HL-60 (cell line): Measurements from ENCODE around the gene COL4A2.
"Not testable (repeated sequence)": the region's sequence is repeated elsewhere in the genome, so short reads cannot be mapped to it uniquely, and the experiment has no call there.

Source experiments
- DNase-seq, 2 experiments: peaks; one replicate each; pipeline ENCODE4 v3.0.0-alpha.2; 2010 to 2020; ENCODE audit warnings: low read depth in 1 of 2, low spot score in 1 of 2
- H3K27ac ChIP-seq: fragments of 250-450 bp; sonication (Bioruptor Pico); replicated peaks from 2 replicates; pipeline ENCODE4 v1.5.1; 2020; ENCODE audit warnings: mild to moderate bottlenecking, moderate library complexity
- H3K27me3 ChIP-seq: fragments of 250-450 bp; sonication (Bioruptor Pico); 2 replicates; pipeline ENCODE4 v1.5.1; 2021; ENCODE audit warnings: mild to moderate bottlenecking, moderate library complexity; ENCODE audit not compliant: insufficient read depth, poor library complexity, severe bottlenecking
- H3K4me3 ChIP-seq: replicated peaks from 2 replicates; pipeline ENCODE4 v1.5.1; 2011; ENCODE audit warnings: mild to moderate bottlenecking, control low read depth, low read length; ENCODE audit not compliant: insufficient read depth
- CTCF ChIP-seq: IDR thresholded peaks from one replicate; pipeline ENCODE4 v1.5.1; 2011; ENCODE audit warnings: low read length, control low read depth, inconsistent platforms; ENCODE audit not compliant: insufficient read depth
- GABPA ChIP-seq: IDR thresholded peaks from 2 replicates; pipeline ENCODE4 v1.6.1; 2012; ENCODE audit warnings: low read depth
- POLR2AphosphoS5 ChIP-seq: IDR thresholded peaks from 2 replicates; pipeline ENCODE4 v1.6.1; 2012; ENCODE audit warnings: low read depth
- REST ChIP-seq: IDR thresholded peaks from 2 replicates; pipeline ENCODE4 v1.6.1; 2012; ENCODE audit warnings: low read depth; ENCODE audit not compliant: insufficient replicate concordance
- SPI1 ChIP-seq: IDR thresholded peaks from 2 replicates; pipeline ENCODE4 v1.6.1; 2012; ENCODE audit warnings: low read depth, mild to moderate bottlenecking, borderline replicate concordance

The COL4A2 gene

GRCh38 chr13:110313733-110314132, 6.6 kb downstream of the COL4A2 start:
- not testable (repeated sequence) for H3K27ac ChIP-seq

GRCh38 chr13:110314516-110315245, 7.6 kb downstream of the COL4A2 start:
- H3K4me3 ChIP-seq: no peak overlapping the region
- TF ChIP-seq POLR2AphosphoS5 (no peak), CTCF (no peak), SPI1 (no peak), REST (no peak), GABPA (no peak)
- no peak for DNase-seq
- no peak overlapping the region for H3K27ac ChIP-seq
- peaks cover 51% of the 10 kb centered on the region for H3K27me3 ChIP-seq

More at GRCh38 chr13:110313733-110314132, 6.6 kb downstream of the COL4A2 start:
- H3K27me3 ChIP-seq: peaks cover 53% of the 10 kb centered on the region
- not testable (repeated sequence) for DNase-seq, H3K4me3 ChIP-seq

GRCh38 chr13:110316196-110316595, 9.1 kb downstream of the COL4A2 start:
- DNase-seq: no peak
- Histone ChIP-seq H3K4me3 (no peak overlapping the region), H3K27ac (no peak overlapping the region), H3K27me3 (peaks cover 38% of the 10 kb centered on the region)
- TF ChIP-seq REST: no peak
- TF ChIP-seq POLR2AphosphoS5: no peak
- no peak for TF ChIP-seq CTCF
- no peak for TF ChIP-seq SPI1
- TF ChIP-seq GABPA: no peak

GRCh38 chr13:110317093-110317492, 10.0 kb downstream of the COL4A2 start:
- no peak for DNase-seq

More at GRCh38 chr13:110317093-110317492, 10.0 kb downstream of the COL4A2 start:
- no peak overlapping the region for H3K4me3 ChIP-seq
- TF ChIP-seq GABPA: no peak
- TF ChIP-seq CTCF: no peak
- no peak for TF ChIP-seq SPI1
- TF ChIP-seq REST: no peak
- no peak for TF ChIP-seq POLR2AphosphoS5
- no peak overlapping the region for H3K27ac ChIP-seq
- peaks cover 35% of the 10 kb centered on the region for H3K27me3 ChIP-seq
